LNCaP clone FGC (cell line): Measurements from ENCODE around the gene GRIA2.
A peak's percentile ranks its signal among the peaks of the same experiment; 100 is the strongest.
"Not testable (repeated sequence)": the region's sequence is repeated elsewhere in the genome, so short reads cannot be mapped to it uniquely, and the experiment has no call there.

Experiments
- DNase-seq: peaks from one replicate; pipeline ENCODE4 v3.0.0-alpha.2; 2011; ENCODE audit warnings: low read depth
- H3K4me3 ChIP-seq: 2 replicates; pipeline ENCODE4 v1.5.1; 2011; ENCODE audit warnings: mild to moderate bottlenecking, low read depth, low read length, control low read depth
- TF ChIP-seq, protein P1 (sequence below): IDR thresholded peaks from 2 replicates; pipeline ENCODE4 v1.5.1; 2012; ENCODE audit warnings: mild to moderate bottlenecking; ENCODE audit not compliant: control insufficient read depth, insufficient read depth; ENCODE audit errors: extremely low read depth

Gene GRIA2

DNA sequence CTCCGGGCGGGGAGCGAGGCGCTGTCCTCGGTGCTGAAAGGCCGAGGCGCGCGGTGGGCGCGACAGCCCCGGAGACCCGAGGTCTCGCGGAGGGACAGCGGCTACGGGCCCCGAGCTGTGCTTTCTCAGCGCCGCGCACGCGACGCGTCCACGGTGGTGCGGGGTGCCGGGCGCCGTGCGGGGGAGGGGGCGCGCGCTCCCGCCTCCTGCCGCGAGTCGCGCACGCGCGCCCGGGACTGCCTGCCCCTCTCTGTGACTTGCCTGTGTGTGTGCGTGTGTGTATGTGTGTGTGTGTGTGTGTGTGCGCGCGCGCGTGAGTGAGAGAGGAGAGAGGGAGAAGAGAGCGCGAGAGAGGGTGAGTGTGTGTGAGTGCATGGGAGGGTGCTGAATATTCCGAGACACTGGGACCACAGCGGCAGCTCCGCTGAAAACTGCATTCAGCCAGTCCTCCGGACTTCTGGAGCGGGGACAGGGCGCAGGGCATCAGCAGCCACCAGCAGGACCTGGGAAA is at the start of gene GRIA2:
Gene GRIA2, plus strand, starts transcription at position 358 of the 511 bp plus-strand sequence. CDS start 315 bp downstream, outside the sequence.
- peak; percentile 4 for DNase-seq
- TF ChIP-seq, protein P1, sequence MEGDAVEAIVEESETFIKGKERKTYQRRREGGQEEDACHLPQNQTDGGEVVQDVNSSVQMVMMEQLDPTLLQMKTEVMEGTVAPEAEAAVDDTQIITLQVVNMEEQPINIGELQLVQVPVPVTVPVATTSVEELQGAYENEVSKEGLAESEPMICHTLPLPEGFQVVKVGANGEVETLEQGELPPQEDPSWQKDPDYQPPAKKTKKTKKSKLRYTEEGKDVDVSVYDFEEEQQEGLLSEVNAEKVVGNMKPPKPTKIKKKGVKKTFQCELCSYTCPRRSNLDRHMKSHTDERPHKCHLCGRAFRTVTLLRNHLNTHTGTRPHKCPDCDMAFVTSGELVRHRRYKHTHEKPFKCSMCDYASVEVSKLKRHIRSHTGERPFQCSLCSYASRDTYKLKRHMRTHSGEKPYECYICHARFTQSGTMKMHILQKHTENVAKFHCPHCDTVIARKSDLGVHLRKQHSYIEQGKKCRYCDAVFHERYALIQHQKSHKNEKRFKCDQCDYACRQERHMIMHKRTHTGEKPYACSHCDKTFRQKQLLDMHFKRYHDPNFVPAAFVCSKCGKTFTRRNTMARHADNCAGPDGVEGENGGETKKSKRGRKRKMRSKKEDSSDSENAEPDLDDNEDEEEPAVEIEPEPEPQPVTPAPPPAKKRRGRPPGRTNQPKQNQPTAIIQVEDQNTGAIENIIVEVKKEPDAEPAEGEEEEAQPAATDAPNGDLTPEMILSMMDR: no peak
- no peak within 1 kb of the TSS for H3K4me3 ChIP-seq

- no peak for DNase-seq
- H3K4me3 ChIP-seq: no peak overlapping the region
- TF ChIP-seq, protein P1: peak; percentile 33
Observed at GRCh38 chr4:157172011-157172410, 48.5 kb upstream of the GRIA2 start.

GRCh38 chr4:157180268-157180667 is 40.3 kb upstream of the GRIA2 start:
- peak overlapping the region; percentile 47 for H3K4me3 ChIP-seq
- DNase-seq: not testable (repeated sequence)

GRCh38 chr4:157184300-157184699 is 36.2 kb upstream of the GRIA2 start:
- DNase-seq: no peak
- H3K4me3 ChIP-seq: no peak overlapping the region
- TF ChIP-seq, protein P1: no peak

- TF ChIP-seq, protein P1: no peak
- DNase-seq: no peak
- no peak overlapping the region for H3K4me3 ChIP-seq
Observed at GRCh38 chr4:157185363-157185762, 35.2 kb upstream of the GRIA2 start.

DNA sequence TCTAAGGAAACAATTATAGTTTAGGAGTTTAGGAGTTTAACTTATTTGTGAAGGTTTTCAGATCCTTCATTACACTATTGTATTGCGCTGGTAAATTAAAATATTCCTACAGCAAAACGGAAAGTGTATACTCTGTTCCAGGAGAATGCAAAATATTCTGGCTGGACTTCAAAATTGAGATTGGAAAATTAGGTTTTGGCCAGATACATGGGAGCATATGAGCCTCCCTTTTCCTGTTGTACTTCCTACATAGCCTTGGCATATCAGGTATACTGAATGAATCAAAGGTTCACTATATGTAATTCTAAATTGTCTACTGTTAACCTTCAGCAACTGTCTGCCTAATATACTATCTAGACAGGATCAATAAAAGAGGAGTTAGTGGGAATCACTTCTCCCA is 25.2 kb upstream of the GRIA2 start:
- no peak for DNase-seq
- H3K4me3 ChIP-seq: no peak overlapping the region
- TF ChIP-seq, protein P1: no peak

DNA sequence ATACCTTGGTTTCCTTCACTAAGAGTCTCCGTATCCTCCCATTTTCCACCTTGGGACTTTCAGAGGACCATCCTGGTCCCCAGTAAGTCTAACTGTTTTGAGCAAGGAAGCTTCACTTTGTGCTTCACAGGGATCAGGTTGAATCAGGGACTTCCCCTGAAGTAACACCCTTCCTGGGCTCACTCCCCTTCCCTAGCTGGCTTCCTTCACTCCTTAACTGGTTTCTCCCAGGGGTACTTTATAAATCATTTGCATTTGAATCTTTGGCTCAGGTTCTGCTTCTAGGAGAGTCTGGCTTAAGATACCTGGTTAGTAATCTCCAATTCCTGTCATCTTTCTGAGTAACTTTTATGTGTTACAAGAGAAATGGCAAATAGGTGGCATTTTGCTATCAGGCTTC is 24.5 kb upstream of the GRIA2 start:
- H3K4me3 ChIP-seq: no peak overlapping the region
- TF ChIP-seq, protein P1: no peak
- no peak for DNase-seq
